GM19395 (cell line): ENCODE results near the gene CDK19.
A peak's percentile ranks its signal among the peaks of the same experiment; 100 is the strongest.
"Not testable (repeated sequence)": the region's sequence is repeated elsewhere in the genome, so short reads cannot be mapped to it uniquely, and the experiment has no call there.

ENCODE experiments used
- ATAC-seq: cut with Tn5 transposase; IDR thresholded peaks from one replicate; pipeline ENCODE4 v1.9.1; 2021; ENCODE audit warnings: mild to moderate bottlenecking, moderate library complexity; ENCODE audit not compliant: unreplicated experiment

Gene CDK19

DNA sequence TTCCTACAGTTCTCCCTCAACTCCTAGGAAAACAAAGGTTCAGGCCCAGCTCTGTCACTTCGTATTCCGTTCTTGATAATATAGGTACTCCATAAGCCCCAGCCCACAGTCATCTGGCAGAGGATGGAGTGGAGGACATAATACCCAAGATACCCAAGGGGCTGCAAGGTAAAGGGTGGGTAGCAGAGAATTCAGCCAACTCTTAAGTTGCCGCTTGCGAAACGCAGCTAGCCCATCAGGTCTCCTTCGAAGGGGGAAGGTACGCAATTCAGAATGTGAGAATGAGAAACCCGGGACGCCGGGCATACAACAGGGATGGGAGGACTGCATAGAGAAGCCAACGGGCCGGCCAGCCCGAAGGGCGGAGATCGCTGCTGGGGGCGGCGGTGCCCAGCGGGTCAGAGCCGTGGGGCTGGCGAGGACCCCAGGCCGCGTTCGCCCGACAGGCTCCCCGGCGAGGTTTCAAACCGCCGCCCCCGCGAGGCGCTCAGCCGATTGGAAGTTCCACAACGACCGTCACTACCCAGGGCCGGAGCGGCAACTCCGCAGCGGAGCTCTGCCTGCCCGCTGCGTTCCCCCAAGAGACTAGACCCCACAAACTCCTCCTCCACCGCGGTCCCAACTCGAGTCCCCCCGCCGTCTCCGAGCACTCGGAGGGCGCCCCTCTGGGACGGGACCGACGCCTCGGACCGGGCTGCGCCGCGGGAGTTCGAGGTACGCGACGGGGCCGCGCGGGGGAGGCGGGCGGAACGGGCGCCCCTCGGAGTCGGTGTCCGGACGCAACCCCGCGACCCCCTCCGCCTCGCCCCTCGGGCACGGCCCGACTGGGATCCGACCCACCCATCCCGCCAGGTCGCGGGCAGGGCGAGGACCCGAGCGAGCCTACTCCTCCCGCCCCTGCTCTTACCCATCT lies 911 bp downstream of the CDK19 start:
- ATAC-seq, result peak; percentile 10

GRCh38 chr6:110813338-110814101 lies 1.7 kb downstream of the CDK19 start:
- ATAC-seq, result no peak

DNA sequence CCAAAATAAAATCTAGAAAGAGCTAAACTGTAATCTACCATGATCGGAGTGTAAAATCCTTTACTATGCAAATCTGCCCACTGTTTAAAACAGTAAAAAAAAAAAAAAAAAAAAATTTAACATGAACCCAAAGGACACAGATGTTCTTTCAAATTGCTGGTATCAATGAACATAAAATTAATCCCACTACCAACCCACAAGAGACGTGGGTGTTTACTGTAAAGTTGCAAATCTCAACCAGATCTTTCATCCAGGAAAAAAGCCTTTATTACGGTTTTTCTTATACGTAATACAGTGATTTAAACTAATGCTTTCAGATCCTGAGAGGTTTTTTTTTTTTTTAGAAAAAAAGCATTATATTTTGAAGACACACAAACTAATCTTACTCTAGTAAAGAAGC lies 2.5 kb downstream of the CDK19 start:
- no peak for ATAC-seq

GRCh38 chr6:110810896-110811586 lies 4.2 kb downstream of the CDK19 start:
- no peak for ATAC-seq

DNA sequence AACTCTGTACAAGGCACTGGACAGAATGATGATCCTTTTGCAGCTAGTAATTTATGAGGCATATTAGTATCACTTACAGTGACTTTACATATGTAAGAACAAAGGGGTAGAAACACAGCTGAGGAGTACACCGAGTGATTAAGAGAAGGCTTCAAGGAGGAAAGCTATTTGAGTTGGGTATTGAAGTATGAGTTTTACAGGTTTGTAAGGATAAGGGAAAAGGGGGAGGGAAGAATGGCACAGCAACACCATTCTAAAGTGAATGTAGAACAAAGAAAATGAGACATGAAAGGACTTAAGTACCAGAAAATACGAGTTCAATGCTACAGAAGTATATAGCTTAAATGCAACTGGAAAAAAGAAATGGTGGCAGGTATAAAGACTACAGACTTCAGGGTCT lies 5.5 kb downstream of the CDK19 start:
- ATAC-seq, result no peak

DNA sequence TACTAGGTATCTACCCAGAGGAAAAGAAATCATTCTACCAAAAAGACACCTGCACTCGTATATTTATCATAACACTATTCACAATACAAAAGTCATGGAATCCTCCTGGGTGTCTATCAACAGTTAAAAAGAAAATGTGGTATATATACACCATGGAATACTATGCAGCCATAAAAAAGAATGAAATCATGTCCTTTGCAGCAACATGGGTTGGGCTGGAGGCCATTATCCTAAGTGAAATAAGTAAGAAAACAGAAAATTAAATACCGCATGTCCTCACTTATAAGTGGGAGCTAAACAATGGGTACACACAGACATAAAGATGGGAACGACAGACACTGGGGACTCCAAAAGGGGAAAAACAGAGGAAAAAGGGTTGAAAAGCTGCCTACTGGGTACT lies 13.1 kb downstream of the CDK19 start:
- ATAC-seq, result not testable (repeated sequence)

GRCh38 chr6:110800839-110801196 lies 14.5 kb downstream of the CDK19 start:
- no peak for ATAC-seq

DNA sequence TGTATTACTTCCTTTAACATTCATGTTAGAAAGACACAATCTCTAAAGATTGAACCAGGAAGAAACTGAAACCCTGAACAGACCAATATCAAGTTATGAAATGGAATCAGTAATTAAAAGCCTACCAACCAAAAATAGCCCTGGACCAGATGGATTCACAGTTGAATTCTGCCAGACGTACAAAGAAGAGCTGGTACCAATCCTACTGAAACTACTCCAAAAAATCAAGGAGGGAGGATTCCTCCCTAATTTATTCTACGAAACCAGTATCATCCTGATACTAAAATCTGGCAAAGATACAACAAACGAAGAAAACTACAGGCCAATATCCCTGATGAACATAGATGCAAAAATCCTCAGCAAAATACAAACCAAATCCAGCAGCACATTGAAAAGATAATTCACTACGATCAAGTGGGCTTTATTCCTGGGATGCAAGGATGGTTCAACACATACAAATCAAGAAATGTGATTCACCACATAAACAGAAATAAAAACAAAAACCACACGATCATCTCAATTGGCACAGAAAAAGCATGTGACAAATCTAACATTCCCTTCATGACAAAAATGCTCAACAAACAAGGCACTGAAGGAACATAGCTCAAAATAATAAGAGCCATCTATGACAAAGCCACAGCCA lies 15.0 kb downstream of the CDK19 start:
- no peak for ATAC-seq

DNA sequence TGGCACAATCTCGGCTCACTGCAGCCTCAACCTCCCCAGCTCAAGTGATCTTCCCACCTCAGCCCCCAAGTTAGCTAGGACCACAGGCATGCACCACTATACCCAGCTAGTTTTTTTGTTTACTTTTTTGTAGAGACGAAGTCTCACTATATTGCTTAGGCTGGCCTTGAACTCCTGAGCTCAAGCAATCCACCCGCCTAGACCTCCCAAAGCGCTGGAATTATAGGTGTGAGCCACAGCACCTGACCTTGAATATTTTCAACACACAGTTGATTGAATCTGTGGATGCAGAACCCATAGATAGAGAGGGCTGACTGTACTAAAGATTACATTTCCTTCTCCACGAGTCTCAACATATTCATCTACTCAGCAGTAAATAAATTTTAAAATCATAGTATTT lies 15.6 kb downstream of the CDK19 start:
- ATAC-seq, result no peak

- no peak for ATAC-seq
Observed at GRCh38 chr6:110799189-110799588, 16.1 kb downstream of the CDK19 start.

GRCh38 chr6:110795271-110795670 lies 20.0 kb downstream of the CDK19 start:
- no peak for ATAC-seq

DNA sequence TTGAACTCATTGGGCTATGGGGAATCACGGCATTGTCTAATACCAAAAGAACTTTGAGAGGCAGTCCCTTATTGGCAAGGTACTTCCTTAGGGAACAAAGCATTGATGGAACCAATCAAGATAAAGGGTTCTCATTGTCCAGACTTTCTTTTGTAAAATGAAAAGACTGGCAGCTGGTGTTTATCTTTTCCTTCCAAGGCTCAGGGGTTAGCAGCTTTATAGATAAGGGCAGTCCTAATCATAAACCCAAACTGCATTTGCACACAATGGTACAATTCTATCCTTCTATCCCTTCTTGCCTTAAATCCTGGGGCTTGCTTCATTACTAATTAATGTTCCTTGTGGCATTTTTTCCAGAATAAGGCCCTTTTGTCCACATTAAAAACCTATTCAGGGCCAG lies 28.6 kb downstream of the CDK19 start:
- ATAC-seq, result no peak

- no peak for ATAC-seq
Observed at GRCh38 chr6:110786271-110786670, 29.0 kb downstream of the CDK19 start.

- ATAC-seq, result peak; percentile 29
Observed at GRCh38 chr6:110784610-110784979, 30.7 kb downstream of the CDK19 start.

DNA sequence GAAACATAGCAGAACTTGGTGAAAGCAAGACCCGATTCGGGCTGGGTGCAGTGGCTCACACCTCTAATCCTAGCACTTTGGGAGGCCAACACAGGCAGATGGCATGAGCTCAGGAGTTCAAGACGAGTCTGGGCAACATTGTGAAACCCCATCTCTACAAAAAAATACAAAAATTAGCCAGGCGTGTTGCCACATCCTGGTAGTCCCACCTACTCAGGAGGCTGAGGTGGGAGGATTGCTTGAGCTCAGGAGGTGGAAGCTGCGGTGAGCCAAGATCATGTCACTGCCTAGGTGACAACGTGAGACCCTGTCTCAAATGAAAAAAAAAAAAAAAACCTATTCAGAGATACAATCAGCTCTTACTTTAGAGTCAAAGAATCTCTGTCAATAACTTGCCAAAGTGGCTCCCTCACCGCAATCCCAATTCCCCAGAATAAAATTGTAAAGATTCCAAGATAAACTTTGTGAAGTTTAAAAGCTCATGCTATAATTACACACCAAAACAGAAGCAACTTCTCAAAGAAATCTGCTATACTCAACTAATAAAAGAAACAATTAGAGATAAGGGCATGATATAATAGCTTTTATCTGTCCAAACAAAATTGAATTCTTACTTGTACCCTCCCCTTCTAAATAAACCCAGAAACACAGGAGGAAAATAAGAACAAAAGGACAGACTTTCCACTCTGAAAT lies 33.6 kb downstream of the CDK19 start:
- ATAC-seq, result no peak

GRCh38 chr6:110778333-110778732 lies 36.9 kb downstream of the CDK19 start:
- ATAC-seq, result no peak

GRCh38 chr6:110777636-110778035 lies 37.6 kb downstream of the CDK19 start:
- ATAC-seq, result no peak

DNA sequence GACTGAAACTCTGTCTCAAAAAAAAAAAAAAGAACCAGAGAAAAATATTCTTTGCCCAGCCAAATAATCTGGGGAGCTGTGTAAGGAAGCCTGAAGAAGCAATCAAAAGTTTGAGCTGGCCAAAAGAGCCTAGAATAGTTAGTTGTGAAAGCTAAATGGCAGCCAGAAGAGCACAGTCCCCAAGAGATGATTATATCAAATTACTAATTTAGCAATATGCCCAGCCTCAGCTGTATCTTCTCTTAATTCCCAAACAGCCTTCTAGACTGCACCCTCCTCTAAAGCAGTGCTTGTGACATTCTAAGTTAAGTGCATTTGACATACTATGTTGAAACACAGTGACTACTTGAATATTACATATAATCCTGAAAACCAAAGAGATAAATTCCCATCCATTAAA lies 38.9 kb downstream of the CDK19 start:
- no peak for ATAC-seq

GRCh38 chr6:110769923-110770322 lies 45.3 kb downstream of the CDK19 start:
- no peak for ATAC-seq

DNA sequence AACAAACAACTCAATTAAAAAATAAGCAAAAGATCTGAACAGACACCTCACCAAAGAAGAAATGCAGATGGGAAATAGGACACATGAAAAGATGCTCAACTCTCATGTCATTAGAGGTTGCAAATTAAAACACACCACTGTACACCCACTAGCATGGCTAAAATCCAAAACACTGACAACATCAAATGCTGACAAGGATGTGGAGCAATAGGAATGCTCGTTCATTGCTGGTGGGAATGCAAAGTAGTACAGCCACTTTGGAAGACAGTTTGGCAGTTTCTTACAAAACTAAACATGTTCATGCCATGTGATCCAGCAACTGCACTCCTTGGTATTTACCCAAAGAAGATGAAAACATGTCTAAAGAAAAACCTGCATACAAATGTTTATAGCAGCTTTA lies 47.2 kb downstream of the CDK19 start:
- ATAC-seq, result no peak

GRCh38 chr6:110761371-110761770 lies 53.9 kb downstream of the CDK19 start:
- no peak for ATAC-seq
